Kasumi-1 (cell line): ENCODE measurements around the gene RFXANK.

Experiments
- DNase-seq, 2 experiments: peaks; one replicate each; lab custom pipeline; 2025; lab: John Stamatoyannopoulos, UW

RFXANK gene

DNA sequence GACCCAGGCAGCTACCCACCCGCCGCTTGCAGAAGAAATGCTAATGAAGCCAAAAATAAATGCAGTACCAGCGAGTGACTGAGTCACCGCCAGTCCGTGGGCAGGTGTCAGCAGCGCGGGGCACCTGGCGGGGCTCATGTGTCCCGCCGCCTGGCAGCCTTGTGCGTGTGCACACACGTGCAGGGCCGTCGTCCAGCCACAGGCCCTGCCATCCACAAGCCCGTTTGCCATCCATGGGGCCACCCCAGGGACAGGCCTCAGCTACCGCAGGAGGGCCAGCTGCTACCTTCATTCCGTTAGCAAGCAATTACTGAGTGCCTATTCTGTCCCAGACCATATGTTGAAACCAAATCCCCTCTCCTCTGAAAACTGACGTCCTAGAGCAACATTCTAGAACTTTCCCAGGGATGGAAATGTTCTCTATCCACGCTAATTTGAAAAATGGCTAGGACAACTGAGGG lies 40.2 kb downstream of the RFXANK start:
- no peak for DNase-seq

DNA sequence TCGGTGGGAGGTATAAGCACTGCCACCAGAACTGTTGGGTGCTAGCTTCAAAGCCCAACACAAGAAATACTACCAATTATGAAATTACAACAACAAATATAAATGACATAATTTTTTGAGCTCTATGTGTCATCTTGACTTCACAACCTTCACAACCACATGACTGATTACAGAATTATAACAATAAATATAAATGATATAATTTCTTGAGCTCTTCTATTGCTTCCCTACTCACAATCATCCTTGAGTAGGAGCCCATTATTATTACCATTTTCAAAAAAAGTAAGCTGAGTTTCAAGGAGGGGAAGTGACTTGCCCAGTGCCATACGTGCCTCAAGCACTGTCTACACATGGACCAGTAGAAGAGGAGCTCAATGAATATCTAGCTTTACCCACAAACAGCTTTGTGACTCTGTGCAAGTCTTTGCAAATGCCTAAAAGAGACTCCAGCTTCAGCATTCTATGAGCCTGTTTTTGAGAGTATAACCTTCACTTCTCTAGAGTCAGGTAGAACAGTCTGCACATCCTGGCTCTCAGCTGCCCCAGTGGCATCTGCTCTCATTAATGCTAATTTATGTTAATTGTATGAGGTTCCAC lies 42.3 kb downstream of the RFXANK start:
- no peak for DNase-seq

DNA sequence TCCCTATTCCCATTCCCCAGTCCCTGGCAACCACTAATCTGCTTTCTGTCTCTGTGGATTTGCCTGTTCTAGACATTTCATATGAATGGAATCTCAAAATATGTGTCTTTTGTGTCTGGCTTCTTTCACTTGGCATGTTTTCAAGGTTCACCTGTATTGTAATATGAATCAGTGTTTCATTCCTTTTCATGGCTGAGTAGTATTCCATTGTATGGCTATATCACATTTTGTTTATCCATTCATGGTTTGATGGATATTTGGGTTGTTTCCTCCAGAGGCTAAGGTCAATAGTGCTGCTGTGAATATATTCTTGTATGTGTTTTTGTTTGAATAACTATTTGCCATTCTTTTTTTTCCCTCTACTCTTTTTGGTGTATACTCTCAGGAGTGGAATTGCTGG lies 44.1 kb downstream of the RFXANK start:
- no peak for DNase-seq

DNA sequence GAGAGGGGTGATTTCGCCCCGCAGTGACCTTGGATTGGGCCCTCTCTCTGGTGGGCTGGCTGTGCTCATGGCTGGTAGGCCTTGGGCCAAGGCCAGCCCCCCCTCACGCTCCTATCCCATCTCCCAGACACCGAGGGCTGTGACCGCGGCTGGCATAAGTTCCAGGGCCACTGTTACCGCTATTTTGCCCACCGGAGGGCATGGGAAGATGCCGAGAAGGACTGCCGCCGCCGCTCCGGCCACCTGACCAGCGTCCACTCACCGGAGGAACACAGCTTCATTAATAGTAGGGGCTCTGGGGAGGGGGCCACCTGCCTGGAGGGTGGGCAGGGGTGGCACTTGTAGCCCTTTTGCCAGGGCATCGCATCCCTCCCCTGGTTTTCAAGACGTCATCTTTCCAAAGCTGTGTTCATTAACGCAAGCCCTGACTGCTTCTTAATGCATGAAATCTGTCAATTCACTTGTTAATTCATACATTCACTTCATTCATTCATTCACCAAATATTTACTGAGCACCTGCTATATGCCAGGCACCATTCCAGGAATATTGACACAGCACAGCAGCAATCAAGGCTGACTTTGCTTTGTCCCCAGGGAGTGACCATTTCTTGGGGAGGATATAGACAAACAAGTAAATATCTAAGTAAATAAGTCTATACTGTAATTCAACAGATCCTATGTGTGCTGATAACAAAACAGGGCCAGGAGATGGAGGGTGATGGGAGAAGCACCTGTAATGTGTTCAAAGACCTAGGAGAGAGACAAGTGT lies 46.3 kb downstream of the RFXANK start:
- DNase-seq: no peak

DNA sequence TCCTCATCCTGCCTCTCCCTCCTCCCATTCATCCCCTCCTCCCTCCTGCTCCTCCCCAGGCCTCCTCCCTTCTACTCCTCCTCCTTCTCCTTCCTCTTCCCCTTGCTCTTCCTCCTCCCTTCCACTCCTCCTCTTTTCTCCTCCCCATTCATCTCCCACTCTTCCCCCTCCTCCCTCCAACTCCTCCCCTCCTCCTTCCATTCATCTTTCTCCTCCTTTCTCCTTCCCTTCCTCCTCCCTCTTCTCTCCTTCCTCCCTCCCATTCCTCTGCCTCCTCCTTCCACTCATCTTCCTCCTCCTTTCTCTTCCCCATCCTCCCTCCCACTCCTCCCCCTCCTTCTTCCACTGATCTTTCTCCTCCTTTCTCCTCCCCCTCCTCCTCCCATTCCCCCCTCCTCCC lies 47.6 kb downstream of the RFXANK start:
- DNase-seq: no peak

DNA sequence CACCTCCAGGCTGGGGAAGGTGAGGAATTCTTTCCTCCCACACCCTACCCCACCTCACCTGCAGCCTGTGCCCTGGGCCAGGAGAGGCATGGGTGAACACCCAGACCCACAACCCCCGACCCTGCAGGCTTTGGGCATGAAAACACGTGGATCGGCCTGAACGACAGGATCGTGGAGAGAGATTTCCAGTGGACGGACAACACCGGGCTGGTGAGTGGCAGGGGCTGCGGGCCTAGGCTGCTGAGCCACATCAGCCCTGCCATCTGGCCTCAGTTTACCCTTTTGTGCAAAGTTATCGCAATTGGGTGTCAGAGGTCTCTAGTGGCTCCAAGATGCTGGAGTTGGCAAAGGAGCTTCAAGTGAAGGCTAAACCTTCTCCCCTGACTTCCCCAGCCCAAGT lies 48.4 kb downstream of the RFXANK start:
- no peak for DNase-seq

DNA sequence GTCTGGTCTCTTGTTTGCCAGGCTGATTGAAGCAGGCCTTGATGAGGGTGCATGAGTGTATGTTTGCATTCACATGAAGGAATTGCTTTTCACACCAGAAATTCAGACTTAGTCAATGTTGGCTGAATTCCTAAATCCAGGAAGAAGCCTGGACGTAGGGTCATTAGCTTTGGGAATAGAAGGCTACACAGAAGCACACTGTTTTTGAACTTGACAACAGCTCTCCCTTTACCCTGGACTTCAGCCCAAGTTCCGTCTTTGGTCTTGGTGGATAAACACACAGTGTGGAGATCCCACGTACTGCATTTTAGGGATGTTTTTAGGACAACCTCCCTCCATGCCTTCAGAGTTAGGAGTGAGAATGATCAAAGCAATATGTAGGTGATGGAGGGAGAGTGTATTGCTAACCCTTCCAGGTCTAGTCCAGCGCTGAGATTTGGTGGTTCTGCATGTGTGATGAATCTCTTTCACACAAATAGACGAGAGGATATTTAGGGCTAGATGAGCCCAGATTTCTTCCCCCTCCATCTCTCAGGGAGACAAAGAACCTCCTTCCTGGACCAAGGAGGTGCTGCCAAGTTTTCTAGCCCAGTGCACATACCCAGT lies 58.2 kb downstream of the RFXANK start:
- DNase-seq: no peak
